ENCODE data around the gene FRAS1.

DNA sequence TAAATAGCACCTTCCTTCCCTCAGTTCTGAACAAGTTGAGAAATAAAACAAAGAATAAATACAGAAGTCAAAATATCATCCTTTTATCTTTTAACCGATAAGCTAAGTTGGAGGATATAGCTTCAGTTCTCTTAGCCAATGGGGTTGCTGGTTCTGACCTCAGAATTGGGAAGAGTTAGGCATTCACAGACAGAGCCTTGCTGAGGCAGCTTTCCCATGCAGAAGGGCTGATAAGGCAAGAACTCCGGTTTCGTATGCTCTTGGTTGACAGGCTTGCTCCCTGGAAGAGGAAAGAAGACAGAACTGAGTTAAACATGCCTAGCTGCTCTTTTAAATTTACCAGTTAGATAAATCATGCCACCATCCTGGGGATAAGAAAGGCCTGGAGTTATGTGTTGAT lies 17.6 kb downstream of the FRAS1 start:
- no peak for TF ChIP-seq EZH2 (IDR thresholded peaks at IDR 0.05)
- no peak for TF ChIP-seq POLR2AphosphoS5 (IDR thresholded peaks at IDR 0.05; ENCODE audit: borderline replicate concordance, low read depth, low read length)
- no peak for TF ChIP-seq FOXP2 (optimal IDR thresholded peaks at IDR 0.05; ENCODE audit: control extremely low read depth, extremely low read length, insufficient read depth)
